Measurements from ENCODE around the gene HS3ST4. TPM values are rescaled to one million over a fixed set of nuclear protein-coding genes. Genes with fewer than 3 reads are reported as not detected.

Gene HS3ST4
- total and polyA plus RNA-seq, 2 experiments from 2014 or later, result 0.44 to 2.1 TPM

GRCh38 chr16:25872369-25873070, 180.8 kb downstream of the HS3ST4 start:
- Mint-ChIP-seq H3K27me3 (ENCODE audit: insufficient read depth, low read depth, poor library complexity) (peaks cover 9% of the 10 kb centered on the region), H3K9me3 (peaks cover 78% of the 10 kb centered on the region), H3K4me3 (no peak overlapping the region), H3K4me1 (peaks cover 10% of the 10 kb centered on the region), H3K27ac (no peak overlapping the region), H3K36me3 (ENCODE audit: low read depth) (peaks cover 16% of the 10 kb centered on the region)
- H3K4me1 ChIP-seq (ENCODE audit: insufficient read depth), result no peaks in the 10 kb centered on the region
- no peak for TF ChIP-seq POLR2AphosphoS5 (IDR thresholded peaks at IDR 0.05; ENCODE audit: low read depth)
- no peak for TF ChIP-seq JUNB (IDR thresholded peaks at IDR 0.05; ENCODE audit: unreplicated experiment)
- no peak for TF ChIP-seq ZNF462 (CRISPR knock-in tag; IDR thresholded peaks at IDR 0.05)
- TF ChIP-seq EZH2 (IDR thresholded peaks at IDR 0.05; ENCODE audit: low read depth, unreplicated experiment), result no peak
- TF ChIP-seq CREB1 (CRISPR knock-in tag; IDR thresholded peaks at IDR 0.05; ENCODE audit: low read depth), result no peak
- no peak for TF ChIP-seq EZH2phosphoT487 (IDR thresholded peaks at IDR 0.05; ENCODE audit: unreplicated experiment)
- TF ChIP-seq NANOG (IDR thresholded peaks at IDR 0.05; ENCODE audit: borderline replicate concordance), result no peak
- TF ChIP-seq CTCF (conservative IDR thresholded peaks at IDR 0.05; ENCODE audit: low read depth in 2 of 2), result no peak
- H3K27me3 ChIP-seq (ENCODE audit: insufficient read depth), result no peaks in the 10 kb centered on the region
- no peak overlapping the region for H3K27ac ChIP-seq (ENCODE audit: low read depth)
- H2AFZ ChIP-seq, result no peak overlapping the region
- H3K4me2 ChIP-seq, result no peak overlapping the region
- DNase-seq (ENCODE audit: low spot score) (no peak), ATAC-seq (no peak)
- no peaks in the 10 kb centered on the region for H4K20me1 ChIP-seq (replicated peaks; ENCODE audit: insufficient read depth)
- no peaks in the 10 kb centered on the region for H3K36me3 ChIP-seq (ENCODE audit: insufficient read depth)
- no peak overlapping the region for H3K4me3 ChIP-seq
- H3K79me2 ChIP-seq (replicated peaks; ENCODE audit: insufficient read depth), result no peaks in the 10 kb centered on the region
- peaks cover 6% of the 10 kb centered on the region; the same call in 1 of the 2 replicates for H3K9me2 ChIP-seq (ENCODE audit: insufficient read depth)
- no peaks in the 10 kb centered on the region for H3F3A ChIP-seq (replicated peaks; ENCODE audit: low read depth)
